GM15510 (cell line): ENCODE measurements around the gene NDRG2.

Experiments used
- POLR2A ChIP-seq: IDR thresholded peaks from 3 replicates; pipeline ENCODE4 v1.6.1; 2011; ENCODE audit warnings: borderline replicate concordance; ENCODE audit not compliant: insufficient read length; ENCODE audit errors: extremely low read depth

The NDRG2 gene

DNA sequence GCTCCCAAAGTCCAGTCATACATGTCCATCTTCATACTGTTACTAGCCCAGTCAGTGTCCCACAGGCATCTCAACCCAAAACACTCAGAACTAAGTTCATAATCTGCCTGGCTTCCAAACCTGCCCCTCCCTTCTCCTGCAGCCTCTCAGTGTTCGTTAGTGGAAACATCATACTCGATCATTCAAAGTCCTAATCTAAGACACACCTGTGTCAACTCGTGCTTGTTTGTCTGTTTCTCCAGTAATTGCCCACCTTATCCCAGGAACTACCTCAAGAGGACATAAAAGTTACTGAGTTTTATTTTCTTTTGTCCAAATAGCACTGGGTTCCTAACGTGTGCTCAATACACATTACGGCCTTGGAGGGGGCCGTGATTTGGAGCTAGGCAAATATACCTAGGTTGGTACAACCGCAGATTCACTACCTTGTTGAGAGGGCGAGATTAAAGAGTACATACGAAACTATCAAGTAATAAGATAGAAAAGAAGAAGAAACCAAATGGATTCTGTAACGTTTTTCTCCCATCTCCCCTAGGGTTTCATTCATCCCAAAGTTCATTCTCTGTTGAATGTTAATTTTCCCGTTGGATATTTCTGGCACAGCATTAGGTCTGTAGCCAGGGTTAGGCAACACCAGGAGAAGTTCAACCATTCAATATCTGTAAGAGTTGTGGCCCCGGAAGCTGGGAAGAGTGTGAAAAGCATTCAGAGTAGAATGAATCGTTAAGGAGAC lies 35.9 kb upstream of the NDRG2 start:
- TF ChIP-seq POLR2A, result no peak

GRCh38 chr14:21059842-21060613 lies 35.2 kb upstream of the NDRG2 start:
- no peak for TF ChIP-seq POLR2A

- TF ChIP-seq POLR2A, result no peak
These were observed 34.0 kb upstream of the NDRG2 start for GRCh38 chr14:21058903-21059302.

DNA sequence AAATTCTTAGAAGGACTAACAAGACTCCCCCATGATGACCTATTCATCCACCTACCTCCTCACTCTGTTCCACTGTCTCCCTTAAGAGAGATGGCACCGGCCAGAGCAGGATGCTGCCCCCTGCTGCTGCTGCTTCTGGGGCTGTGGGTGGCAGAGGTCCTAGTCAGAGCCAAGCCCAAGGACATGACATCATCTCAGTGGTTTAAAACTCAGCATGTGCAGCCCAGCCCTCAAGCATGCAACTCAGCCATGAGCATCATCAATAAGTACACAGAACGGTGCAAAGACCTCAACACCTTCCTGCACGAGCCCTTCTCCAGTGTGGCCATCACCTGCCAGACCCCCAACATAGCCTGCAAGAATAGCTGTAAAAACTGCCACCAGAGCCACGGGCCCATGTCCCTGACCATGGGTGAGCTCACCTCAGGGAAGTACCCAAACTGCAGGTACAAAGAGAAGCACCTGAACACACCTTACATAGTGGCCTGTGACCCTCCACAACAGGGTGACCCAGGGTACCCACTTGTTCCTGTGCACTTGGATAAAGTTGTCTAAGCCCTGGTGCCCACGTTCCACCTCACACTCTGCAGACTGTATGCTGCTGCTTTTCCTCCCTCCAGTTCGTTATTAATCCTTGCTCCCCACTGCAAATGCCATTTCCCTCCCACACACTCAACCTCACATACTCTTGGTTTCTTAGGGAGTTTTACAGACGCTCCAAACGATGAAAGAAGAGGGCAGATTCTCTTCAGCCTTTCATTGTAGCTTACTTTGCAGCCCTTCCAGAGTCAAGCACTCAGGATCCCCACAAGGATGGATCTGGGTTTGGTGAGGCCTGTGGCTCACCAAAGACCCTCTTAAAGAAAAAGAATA lies 33.2 kb upstream of the NDRG2 start, which contains the start of gene RNASE8:
RNASE8 (plus strand) TSS at position 20 of the 873 bp plus-strand sequence; CDS start at position 91, 71 bp downstream.
- TF ChIP-seq POLR2A, result no peak

DNA sequence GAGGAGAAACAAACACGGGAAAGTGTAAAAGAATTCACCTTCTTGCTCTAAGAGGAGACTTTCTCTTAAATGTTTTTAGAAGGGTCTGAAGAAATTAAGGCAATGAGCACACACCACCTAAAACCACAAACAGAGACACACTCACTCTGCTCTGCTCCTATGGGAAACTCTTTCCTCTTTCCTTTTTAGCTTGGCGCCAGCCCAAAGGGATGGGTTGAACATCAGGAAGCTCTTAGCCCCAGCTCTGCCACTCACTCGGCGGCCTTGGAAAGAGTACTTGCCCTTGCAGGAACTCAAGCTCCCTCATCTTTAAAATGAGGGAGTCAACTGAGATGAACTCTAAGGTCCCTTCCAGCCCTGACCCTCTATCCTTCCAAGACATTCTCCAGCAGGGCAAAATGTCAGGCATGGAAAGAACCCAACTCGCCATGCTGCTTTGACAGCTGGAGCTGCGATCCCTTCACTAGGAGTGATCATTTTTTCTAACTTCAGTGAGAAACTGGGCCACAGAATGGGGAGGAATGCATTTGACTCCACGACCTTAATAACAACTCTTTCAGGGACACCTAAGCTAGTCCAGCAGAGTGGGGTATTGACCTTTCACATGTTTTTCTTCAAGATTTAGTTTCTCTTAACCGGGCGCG lies 31.8 kb upstream of the NDRG2 start:
- TF ChIP-seq POLR2A, result no peak

GRCh38 chr14:21055432-21056117 lies 30.7 kb upstream of the NDRG2 start:
- no peak for TF ChIP-seq POLR2A

DNA sequence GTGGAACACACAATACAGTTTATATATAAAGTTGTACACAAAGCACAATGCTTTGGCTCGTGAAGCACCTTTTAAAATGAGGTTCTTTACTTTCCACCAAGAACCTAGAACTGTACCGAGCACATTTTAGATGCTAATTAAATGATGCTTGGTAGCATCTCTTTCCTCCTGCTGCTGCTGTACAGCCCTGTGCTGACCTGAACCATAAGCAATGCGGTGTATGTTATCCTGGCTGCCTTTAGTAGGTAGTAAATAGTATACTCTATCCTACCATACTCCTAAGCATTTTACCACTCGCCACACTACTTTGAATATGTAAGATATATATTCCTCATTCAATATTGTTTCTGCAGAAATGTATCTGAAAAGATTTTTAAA lies 29.9 kb upstream of the NDRG2 start:
- TF ChIP-seq POLR2A, result no peak

- no peak for TF ChIP-seq POLR2A
These were observed 29.4 kb upstream of the NDRG2 start for GRCh38 chr14:21054123-21054767.

DNA sequence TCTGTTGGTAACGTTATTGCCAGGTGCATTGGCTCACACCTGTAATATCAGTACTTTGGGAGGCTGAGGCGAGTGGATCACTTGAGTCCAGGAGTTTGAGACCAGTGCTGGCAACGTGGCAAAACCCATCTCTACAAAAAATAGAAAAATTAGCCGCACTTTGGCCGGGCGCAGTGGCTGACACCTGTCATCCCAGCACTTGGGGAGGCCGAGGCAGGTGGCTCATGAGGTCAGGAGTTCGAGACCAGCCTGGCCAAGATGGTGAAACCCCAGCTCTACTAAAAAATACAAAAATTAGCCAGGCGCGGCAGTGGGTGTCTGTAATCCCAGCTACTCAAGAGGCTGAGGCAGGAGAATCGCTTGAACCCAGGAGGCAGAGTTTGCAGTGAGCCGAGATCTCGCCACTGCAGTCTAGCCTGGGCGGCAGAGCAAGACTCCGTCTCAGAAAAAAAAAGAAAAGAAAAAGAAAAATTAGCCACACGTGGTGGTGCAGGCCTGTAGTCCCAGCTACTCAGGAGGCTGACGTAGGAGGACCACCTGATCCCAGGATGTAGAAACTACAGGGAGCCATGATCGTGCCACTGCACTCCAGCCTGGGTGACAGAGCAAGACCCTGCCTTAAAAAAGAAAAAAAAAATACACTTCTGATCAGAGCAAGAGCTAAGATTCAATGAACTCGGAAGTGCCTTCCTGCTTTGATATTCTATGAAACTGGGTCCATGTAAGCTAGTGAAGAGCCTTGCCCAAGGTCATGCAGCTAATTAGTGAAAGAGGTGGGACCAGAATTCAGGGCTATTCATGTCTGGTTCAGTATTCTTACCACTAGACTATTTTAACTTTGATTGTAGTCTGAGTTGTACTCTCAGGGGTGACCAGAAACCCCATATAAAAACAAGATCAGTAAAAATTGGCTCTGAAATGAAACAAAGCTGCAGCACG lies 28.6 kb upstream of the NDRG2 start:
- TF ChIP-seq POLR2A, result no peak

- no peak for TF ChIP-seq POLR2A
These were observed 25.7 kb upstream of the NDRG2 start for GRCh38 chr14:21050597-21050996.

- TF ChIP-seq POLR2A, result no peak
These were observed 24.4 kb upstream of the NDRG2 start for GRCh38 chr14:21049271-21049673.

- no peak for TF ChIP-seq POLR2A
These were observed 23.8 kb upstream of the NDRG2 start for GRCh38 chr14:21048638-21049037.
